22Rv1 (cell line): Measurements from ENCODE around the gene GPR35.

Experiments used
- ZFX ChIP-seq: fragments of 450-650 bp; IDR thresholded peaks from 2 replicates; pipeline ENCODE4 v1.6.1; 2017; ENCODE audit warnings: antibody characterized with exemption, borderline replicate concordance
- TF ChIP-seq, protein P1 (sequence below): fragments of 450-650 bp; IDR thresholded peaks from 2 replicates; pipeline ENCODE4 v1.5.1; 2017; ENCODE audit warnings: mild to moderate bottlenecking

DNA sequence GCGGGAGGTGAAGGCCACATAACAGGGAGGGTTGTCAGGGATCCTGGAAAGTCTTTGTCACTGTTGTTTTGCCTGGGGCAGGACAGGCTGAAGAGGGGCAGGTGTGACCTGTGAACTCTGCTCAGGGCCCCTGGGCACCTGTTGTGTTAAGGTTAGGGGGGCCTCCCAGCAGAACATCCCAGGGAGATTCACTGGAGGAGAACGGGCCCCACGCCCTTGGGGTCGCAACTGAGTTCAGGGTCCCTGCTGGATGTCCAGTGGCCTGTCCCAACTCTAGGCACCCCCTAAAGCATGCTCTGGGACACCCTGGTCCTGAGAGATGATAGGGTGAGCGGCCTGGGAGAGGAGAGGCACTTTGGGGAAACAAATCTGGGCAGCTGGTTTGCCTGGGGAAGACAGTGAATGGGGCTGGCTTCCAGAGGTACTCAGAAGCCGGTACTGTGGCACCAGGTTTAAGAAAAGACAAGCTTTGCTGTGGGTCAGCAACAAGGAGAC is 22.9 kb downstream of the GPR35 start:
- TF ChIP-seq, protein P1, sequence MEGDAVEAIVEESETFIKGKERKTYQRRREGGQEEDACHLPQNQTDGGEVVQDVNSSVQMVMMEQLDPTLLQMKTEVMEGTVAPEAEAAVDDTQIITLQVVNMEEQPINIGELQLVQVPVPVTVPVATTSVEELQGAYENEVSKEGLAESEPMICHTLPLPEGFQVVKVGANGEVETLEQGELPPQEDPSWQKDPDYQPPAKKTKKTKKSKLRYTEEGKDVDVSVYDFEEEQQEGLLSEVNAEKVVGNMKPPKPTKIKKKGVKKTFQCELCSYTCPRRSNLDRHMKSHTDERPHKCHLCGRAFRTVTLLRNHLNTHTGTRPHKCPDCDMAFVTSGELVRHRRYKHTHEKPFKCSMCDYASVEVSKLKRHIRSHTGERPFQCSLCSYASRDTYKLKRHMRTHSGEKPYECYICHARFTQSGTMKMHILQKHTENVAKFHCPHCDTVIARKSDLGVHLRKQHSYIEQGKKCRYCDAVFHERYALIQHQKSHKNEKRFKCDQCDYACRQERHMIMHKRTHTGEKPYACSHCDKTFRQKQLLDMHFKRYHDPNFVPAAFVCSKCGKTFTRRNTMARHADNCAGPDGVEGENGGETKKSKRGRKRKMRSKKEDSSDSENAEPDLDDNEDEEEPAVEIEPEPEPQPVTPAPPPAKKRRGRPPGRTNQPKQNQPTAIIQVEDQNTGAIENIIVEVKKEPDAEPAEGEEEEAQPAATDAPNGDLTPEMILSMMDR = no peak
- TF ChIP-seq ZFX = no peak
